SKM-1 treated with dmso at 0.1 percent for 144 hours (cell line): ENCODE measurements around the gene OSGIN1.

Source experiments
- DNase-seq: peaks from one replicate; lab custom pipeline; 2025; ENCODE audit not compliant: unreplicated experiment; lab: John Stamatoyannopoulos, UW

The OSGIN1 gene

DNA sequence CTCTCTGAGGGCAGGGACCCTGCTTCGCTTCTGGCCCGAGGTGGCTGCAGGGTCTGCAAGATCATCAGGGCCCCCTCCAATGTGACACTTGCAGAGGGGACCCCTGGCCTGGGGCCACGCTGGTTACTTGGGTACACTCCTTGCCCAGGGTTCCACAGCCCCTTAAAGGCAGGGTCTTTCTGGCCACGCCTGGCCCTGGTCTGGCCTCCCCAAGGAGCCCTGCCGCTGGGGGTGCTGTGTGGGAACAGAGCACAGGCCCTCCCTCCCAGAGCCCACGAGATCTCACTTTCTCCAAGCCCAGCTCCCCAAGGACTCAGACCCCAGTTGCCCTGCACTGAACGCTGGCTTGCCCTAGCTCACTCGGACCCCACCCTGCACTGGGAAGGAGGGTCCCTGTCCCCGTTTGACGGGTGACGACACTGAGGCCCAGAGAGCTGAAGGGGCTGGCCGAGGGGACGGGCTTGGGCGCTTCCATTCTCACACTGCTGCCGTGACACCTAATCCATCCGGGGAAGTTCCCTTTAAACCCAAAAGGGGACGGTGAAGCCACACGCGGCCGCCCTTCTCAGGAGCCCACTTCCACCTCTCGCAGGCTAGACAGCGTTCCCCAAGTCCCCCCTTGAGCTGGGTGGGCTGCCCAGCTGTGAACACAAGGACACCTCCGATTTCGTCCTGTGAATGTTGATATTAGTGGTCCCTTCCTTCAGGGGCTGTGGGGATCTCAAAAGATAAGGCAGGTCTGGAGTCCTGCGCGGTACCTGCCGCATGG is 26.9 kb upstream of the OSGIN1 start:
- no peak for DNase-seq

DNA sequence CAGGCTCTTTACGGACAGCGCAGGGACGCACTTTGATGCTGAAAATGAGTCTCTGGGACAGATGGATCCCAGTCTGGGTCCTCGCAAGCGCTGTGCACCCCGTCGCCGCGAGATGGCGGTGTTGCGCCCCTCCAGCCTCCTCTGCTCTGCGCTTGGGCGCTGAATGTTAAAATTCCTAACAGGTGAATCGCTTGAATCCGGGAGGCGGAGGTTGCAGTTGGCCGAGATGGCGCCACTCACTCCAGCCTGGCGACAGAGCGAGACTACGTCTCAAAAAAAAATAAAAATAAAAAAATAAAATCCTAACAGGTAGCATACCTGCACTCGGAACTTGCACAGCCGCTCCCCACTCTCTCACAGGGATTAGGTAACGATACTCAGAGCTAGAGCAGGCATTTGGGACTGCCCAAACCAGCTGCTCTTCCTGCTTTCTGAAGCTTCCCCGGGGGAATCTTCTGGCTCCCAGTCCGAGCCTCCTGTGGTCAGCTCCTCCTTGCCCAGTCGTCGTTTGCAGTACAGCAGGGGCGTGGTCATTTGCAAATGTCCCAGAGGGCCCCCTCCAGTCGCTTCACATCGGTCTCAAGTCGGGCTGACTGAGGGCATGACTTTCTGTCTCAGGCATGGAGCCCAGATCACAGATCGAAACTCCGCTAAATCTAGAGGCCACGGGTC is 26.2 kb upstream of the OSGIN1 start:
- DNase-seq = peak; percentile 44

DNA sequence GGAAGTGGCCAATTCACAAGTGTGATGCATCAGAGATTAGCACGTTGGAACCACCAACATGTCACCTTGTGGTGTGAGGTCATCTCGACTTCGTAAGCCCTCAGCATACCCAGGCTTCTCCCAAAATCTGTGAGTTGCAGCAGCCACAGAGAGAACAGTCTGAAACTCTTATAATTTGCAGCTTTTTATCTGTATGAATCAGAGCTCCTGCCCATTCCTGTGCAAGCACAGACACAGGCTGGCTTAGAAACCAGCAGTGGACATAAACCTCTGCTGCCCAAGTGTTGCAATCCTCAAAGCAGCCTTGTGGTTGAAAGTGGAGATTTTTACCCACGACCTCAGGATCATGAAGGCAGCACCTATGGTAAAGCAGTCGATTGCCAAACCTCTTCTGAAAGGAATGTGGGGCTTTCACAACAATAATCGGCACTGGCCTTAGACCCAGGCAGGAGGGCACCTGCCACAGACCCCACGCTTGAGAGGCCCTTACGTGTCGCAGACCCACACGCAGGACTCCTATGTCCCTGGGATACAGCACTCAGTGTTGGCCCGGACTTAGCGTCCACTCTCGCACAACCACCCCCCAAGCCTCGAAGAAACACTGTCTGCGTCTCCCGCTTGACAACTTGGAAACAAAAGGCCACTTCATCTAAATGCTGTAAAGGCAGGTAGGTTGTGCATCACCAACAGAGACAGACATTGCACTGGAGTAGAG is 24.5 kb upstream of the OSGIN1 start:
- DNase-seq = no peak

DNA sequence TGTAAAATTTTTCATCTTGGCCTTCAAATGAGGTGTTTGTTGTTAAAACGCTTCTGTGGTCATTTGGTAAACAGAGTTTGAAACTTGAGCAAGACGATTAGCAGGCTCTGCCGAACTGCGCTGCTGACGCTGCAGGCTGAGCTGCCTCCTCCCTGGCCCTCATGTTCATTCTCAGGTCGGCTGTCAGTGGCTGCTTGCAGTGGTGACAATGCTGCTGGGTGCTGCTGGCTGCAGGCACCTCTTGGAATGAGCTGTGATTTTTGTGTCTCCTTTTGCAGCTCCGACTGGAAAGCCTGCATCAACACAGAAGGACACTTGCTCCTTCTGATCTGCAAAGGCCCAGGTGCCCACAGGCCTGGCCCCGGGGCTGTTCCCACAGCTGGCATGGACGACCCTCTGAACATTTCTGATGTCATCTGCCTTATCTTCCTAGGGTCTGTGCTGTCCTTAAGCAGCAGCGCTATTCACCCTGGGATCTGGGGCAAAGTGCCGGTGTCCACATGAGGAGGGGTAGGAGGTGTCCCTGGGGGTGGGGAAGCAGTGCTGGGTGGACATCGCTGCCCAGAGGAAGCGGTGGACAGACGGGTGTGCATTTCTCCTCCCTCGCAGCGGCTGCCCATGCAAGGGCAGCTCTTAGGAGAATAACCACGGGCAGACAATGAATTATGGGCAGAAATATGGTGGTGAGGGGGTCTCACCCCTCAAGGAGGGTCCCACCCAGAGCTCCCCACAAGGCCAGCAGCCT is 23.1 kb upstream of the OSGIN1 start:
- no peak for DNase-seq

DNA sequence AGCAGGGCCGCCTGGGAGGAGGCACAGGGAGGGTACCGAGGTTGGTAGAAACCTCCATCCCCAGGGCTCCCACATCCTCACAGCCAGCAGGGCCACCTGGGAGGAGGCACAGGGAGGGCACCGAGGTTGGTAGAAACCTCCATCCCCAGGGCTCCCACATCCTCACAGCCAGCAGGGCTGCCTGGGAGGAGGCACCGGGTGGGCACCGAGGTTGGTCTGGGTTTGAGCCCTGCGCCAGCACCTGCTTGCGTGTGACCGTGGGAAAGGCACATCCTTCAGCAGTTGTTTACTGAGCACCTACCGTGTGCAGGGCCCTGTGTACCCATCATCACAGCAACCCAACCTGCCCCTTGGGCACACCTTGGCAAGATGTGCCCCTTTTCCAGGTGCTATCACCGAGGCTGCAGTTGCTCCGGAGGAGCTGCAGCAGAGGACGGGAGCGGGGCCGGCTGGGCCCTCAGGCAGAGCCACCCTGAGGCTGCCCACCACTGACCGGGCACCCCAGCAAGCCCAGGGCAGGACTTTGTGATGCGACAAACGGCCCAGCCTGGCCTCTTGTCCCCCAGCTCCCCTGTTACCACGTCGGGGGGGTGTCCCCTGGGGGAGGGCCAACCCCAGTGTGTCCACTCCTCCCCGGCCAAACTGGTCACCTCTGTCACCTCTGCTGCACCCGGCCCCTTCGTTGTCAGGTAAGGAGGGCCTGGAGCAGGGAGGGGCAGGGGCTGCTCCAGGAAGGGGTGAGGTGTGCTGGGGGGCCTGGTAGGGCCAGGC is 22.1 kb upstream of the OSGIN1 start:
- DNase-seq = no peak

DNA sequence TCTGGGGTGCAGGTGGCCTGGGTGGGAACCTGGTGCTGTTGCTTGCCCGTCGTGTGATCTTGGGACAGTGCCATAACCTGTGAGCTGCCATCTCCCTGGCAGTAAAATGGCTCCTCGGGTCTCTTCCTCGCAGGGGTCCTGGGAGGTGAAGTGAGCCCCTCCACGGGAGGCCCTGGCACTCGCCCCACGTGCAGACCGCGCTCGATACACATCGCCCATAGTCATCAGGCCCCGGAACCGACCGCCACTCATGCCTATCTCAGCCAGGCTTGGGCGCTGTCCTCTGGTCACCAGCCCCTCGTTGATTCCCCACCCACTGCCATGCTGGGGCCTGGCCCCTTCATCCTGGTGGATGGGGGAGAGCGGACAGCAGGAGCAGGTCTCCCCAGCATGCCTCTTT is 21.5 kb upstream of the OSGIN1 start:
- DNase-seq = no peak

DNA sequence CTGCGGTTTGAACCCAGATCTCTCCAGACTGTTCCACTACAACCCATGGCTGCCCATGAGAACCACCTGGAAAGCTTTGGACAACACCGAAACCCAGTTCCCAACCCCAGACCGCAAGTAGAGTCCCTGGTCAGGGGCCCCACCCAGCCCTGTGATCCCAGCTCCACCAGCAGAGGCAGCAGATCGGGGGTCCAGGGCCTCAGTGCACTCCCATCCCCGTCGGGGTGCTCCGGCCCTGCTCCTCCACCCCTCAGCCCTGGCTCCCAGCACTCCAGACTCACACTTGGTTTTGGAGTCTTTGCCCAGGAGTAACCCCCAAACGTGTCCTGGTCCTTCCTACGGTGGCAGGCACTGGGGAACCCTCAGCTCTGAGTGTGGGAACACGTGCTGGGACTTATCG is 20.7 kb upstream of the OSGIN1 start:
- no peak for DNase-seq

DNA sequence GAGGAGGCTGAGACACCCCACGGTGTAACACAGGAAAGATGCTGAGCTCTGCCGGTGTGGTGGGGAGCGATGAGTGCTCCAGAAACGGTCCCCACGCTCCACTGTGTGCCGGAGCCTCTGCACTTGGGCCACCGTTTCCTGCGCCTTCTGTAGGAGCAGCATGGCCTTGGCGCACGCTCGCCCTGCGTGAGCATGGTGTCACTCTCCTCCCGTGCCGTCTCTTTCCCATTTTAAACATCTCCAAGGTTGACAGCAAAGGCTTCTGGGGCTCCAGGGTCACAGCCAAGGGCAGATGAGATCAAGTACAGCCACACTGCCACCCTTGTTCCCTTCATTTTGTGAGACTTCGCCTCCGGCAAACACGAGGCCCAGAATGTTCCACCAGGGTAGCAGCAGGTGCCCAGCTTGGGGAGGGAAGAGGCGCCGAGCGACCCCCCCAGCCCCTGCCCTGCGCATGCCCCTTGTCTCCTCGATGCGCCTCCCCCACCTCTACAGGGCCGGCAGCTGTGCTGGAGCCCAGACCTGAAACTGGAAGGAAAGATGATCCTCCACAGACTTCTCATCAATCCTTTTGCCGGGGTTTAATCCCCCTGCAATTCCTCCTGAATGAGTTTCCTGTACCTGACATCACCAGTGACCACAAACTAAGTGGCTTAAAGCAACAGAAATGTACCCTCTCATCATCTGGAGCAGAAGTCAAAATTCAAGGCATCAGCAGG is 19.9 kb upstream of the OSGIN1 start:
- no peak for DNase-seq

DNA sequence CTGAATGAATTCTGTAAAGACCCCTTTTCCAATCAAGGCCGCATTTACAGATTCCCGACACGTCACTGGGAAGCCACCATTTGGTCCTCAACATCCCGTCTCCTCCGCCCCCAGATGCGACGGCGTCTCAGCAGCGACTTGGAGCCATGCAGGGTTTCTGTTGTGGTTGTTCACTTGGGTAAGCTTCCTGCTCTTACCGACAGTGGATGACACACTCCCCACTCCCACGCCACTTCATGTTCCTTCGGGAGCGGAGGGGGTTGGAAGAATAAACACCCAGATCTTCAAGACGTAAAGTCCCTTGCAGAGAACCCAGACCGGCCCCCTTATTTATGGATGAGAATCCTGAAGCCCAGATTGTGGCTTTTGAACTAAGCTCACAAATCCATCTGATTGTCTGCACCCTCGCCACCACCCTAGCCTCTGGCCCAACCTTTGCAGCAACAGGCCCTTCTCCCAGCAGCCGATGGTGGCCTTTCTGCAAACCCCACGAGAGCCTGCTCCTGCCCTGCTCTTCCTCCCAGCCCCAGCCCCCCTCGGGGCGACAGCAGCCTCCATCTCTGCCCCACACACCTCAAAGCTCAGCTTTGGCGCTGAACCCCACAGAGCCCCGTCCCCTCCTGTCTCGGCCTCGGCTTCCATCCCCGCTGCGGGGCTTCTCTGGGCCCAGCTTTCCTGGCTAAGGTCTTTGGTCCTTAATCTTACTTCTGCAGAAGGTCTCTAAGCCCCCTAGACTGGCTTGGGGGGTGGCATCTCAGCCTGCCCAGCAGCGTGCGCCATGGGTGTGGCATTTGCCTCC is 19.0 kb upstream of the OSGIN1 start:
- DNase-seq = no peak

DNA sequence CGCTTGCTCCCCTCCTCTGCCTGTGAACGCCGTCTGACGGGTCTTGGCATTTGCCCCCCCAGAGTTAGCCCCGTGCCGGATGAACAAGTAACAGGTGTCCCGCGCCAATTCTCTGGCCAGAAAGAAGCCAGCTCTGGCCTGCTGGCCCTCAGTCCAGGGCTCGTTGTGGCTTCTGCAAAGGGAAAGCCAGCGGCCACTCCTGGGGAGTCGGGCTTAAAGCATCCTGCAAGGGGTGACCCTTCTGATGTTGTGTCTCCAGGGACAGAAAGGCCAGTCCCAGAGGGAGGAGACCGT is 18.4 kb upstream of the OSGIN1 start:
- DNase-seq = no peak

DNA sequence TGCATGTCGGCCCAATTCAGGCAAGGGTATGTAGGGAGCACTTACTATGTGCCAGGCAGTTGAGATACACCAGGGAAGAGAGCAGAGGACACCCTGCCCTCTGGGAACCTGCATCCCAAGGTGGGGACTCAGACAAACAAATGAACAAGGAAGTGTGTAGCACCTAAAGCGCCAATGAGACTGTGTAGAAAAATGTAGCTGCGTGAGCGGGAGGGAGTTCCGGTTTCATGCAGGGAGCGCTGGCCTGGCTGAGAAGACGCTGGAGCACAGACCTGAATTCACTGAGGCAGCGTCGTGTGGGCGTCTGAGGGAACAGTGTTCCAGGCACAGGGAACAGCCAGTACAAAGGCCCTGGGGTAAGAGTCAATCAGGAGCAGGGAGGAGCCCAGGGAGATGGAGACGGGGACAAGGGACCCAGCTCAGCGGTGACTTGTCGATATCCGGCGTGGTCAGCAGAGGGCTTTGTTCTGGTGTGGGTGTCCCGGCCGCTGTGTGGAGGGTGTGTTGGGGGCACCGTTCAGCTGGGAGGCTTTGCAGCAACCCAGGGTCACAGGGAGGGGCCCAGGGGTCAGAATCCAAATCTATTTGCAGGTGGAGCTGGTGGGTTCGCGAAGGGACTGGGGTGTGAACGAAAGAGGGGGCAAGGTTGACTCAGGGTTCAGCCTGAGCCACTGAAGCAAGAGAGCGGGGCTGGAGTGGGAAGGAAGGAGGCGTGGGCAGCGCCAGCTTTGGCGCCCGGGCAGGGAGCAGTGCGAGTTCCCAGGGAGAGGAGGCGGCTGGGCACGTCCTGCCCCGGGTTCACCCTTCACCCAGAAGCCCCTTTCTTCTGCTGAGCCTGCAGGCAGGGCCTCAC is 17.8 kb upstream of the OSGIN1 start:
- DNase-seq = no peak

DNA sequence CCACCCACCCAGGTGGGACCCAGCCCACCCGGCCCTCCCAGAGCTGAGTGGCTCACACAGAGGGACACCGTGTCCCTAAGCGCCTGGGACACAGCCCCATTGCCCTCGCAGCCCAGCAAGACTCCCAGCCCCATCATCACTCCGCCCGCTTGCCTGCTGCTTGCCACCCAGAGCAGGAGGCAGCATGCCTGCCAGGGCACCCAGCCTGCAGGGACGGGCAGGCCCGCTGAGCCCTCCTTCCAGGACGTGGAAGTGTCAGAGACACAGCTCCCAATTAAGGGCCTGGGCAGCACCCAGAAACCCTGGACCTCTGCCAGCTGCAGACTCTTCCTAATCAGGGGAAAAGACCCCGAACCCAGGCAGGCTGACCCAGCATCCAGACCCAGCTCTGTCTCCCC is 17.2 kb upstream of the OSGIN1 start:
- no peak for DNase-seq

DNA sequence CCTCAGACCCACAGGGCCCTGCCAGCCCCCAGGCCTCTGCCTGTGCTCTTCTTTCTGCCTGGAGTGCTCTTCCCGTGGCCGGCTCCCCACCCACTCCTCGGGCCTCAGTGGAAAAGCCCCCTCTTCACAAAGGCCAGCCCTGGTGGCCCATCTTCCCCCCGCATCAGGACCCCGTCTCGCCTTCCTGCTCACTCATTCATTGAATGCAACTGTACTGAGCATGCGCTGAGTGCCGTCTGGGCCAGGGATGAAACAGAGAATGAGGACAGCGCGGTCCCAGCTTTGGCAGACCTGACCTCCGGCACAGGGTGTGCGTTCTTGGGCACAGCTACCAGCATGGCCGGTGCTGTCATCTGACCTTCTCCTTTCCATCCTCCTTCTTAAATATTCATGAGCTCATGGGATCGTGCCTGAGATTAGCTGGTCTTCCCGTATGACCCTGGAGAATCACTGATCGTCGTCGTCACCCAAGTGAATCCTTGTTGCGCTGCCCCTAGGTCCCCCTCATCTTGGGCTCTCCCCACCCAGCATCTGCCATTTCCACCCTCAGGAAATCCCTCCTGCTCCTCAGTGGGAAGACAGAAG is 16.4 kb upstream of the OSGIN1 start:
- no peak for DNase-seq

DNA sequence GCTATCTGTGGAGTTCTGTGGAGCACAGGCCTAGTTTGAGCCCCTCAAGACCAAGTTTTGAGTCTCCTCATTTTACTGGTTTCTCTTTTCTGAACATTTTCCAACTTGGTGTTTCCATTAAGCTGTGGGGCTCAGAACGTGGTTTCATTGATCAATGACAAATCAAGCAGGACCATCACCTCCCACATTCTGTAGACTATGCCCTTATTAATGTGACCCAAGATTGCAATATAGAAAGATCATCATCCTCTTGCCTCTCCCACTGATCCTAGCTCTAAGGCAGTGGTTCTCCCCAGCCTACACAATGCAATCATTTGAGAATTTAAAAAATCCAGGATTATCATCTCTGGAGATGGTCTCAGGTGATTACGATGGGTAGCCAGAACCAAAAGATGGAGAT is 15.8 kb upstream of the OSGIN1 start:
- DNase-seq = no peak

DNA sequence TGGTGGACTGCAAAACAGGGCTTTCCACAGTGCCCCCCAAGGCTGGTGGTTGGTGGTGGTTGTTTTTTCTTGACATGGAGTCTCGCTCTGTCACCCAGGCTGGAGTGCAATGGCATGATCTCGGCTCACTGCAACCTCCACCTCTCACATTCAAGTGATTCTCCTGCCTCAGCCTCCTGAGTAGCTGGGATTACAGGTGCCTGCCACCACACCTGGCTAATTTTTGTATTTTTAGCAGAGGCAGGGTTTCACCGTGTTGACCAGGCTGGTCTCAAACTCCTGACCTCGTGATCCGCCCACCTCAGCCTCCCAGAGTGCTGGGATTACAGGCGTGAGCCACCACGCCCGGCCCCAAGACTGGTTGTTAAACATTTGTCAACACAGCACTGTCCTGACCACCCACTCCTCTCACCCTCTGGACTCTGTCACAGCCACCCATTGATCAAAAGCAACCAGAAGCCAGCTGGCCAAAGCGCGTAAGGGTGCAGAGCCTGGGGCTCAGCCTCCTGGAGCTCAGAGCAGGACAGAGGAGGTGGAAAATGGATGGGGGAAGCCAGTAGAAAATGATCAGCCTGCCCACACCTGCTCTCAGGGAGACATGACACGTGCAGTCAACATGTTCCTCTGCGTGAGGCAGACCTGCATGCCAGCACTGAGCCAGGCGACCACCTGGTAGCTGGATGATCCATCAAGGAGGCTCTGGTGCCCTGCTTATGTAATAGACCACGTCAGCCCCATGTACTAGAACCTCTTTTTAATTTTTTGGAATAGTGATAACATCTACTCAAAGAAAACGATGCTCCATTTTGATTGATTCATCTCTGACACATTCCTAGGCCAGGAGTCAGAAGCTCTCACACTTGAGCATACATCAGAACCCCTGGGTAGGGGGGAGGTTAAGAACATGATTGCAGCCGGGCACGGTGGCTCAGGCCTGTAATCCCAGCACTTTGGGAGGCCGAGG is 14.8 kb upstream of the OSGIN1 start:
- DNase-seq = no peak

DNA sequence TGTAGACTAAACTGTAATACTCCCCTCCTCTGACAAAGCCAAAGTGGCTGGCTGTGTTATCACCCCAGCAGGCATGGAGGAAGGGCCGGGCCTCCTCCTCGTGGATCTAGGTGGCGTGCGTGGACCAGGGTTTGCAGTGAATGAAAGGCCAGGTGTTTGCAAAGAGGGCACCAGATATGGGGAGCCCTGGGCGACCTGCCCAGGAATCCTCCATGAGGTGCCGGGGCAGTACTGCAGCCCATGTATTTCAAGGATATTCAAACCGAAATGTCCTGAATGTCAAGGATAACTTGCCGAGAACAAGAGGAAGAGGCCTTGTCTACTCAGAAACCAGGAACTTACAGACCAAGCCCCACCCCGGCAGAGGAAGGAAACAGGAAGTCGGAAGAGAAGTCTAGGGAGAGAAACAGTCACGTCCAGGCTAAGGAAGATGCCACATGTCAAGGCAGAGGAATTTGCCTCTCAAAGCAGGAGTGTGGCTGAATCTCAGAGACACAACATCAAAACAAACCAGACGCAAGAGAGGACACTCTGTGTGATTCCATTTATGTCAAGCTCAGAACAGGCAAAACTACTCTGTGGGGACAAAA is 13.7 kb upstream of the OSGIN1 start:
- DNase-seq = peak; percentile 80

DNA sequence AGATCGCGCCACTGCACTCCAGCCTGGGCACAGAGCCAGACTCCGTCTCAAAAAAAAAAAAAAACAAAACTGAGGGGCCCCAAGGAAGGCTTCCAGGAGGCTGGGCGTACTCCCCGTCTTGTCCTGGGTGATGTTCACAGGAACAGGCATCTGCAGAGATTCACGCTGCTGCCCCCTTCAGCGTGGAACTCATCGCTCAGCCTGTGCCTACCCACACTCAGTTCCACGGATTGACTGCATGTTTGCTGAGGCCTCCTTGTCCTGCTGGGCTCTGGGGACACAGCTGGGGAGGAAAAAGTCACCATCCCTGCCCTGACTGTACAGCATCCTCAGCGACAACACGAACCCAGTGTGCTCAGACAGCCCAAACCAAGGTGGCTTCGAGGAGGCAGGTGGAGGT is 12.9 kb upstream of the OSGIN1 start:
- no peak for DNase-seq
